Trophoblast cell (in vitro differentiated cells and primary cell): ENCODE data around the gene KIF18B.

ENCODE experiments used
- DNase-seq, 2 donors: peaks; one replicate each; pipeline ENCODE4 v3.0.0-alpha.2; 2016
- H2AFZ ChIP-seq: 2 replicates; pipeline ENCODE4 v1.6.1; 2013; ENCODE audit warnings: low read length, moderate library complexity, mild to moderate bottlenecking; ENCODE audit not compliant: insufficient read depth, poor library complexity
- H2AK5ac ChIP-seq: 2 replicates; pipeline ENCODE4 v1.6.1; 2013; ENCODE audit warnings: mild to moderate bottlenecking, low read length
- H2BK120ac ChIP-seq: 2 replicates; pipeline ENCODE4 v1.6.1; 2013; ENCODE audit warnings: low read length, mild to moderate bottlenecking, moderate library complexity; ENCODE audit not compliant: insufficient read depth, poor library complexity
- H2BK12ac ChIP-seq: 2 replicates; pipeline ENCODE4 v1.6.1; 2013; ENCODE audit warnings: mild to moderate bottlenecking, low read length, moderate library complexity
- H2BK5ac ChIP-seq: 2 replicates; pipeline ENCODE4 v1.6.1; 2013; ENCODE audit warnings: low read length, low read depth, moderate library complexity, mild to moderate bottlenecking; ENCODE audit not compliant: poor library complexity
- H3K14ac ChIP-seq: 2 replicates; pipeline ENCODE4 v1.6.1; 2013; ENCODE audit warnings: mild to moderate bottlenecking, low read length
- H3K18ac ChIP-seq: 2 replicates; pipeline ENCODE4 v1.6.1; 2013; ENCODE audit warnings: mild to moderate bottlenecking, low read length
- H3K23ac ChIP-seq: 2 replicates; pipeline ENCODE4 v1.6.1; 2013; ENCODE audit warnings: low read length
- H3K27ac ChIP-seq: 2 replicates; pipeline ENCODE4 v1.5.1; 2013; ENCODE audit warnings: low read depth, mild to moderate bottlenecking, inconsistent platforms, low read length, moderate library complexity
- H3K27me3 ChIP-seq: 2 replicates; pipeline ENCODE4 v1.6.1; 2013; ENCODE audit warnings: inconsistent platforms, mild to moderate bottlenecking, low read length, moderate library complexity; ENCODE audit not compliant: insufficient read depth
- H3K36me3 ChIP-seq, 2 experiments: 1 replicate in 1 of 2; 2 replicates in 1 of 2; pipeline ENCODE4 v1.6.1; 2013; ENCODE audit warnings: low read length in 2 of 2, mild to moderate bottlenecking in 2 of 2, moderate library complexity in 1 of 2; ENCODE audit not compliant: insufficient read depth in 2 of 2, control insufficient read depth in 1 of 2
- H3K4ac ChIP-seq: 2 replicates; pipeline ENCODE4 v1.6.1; 2013; ENCODE audit warnings: low read depth, mild to moderate bottlenecking, low read length, moderate library complexity
- H3K4me1 ChIP-seq, 2 experiments: 1 replicate in 1 of 2; 2 replicates in 1 of 2; pipeline ENCODE4 v1.6.1; 2013; ENCODE audit warnings: low read length in 2 of 2, mild to moderate bottlenecking in 2 of 2, moderate library complexity in 1 of 2; ENCODE audit not compliant: insufficient read depth in 2 of 2, control insufficient read depth in 1 of 2
- H3K4me2 ChIP-seq: 2 replicates; pipeline ENCODE4 v1.6.1; 2013; ENCODE audit warnings: inconsistent platforms, mild to moderate bottlenecking, low read length, moderate library complexity
- H3K4me3 ChIP-seq: 2 replicates; pipeline ENCODE4 v1.5.1; 2013; ENCODE audit warnings: mild to moderate bottlenecking, low read depth, low read length, inconsistent platforms
- H3K79me1 ChIP-seq: one replicate; pipeline ENCODE4 v1.6.1; 2013; ENCODE audit warnings: low read length
- H3K79me2 ChIP-seq: 2 replicates; pipeline ENCODE4 v1.6.1; 2013; ENCODE audit warnings: low read length, mild to moderate bottlenecking; ENCODE audit not compliant: control insufficient read depth, insufficient read depth, poor library complexity
- H3K9ac ChIP-seq: 2 replicates; pipeline ENCODE4 v1.6.1; 2013; ENCODE audit warnings: mild to moderate bottlenecking, low read length
- H3K9me3 ChIP-seq: 2 replicates; pipeline ENCODE4 v1.6.1; 2013; ENCODE audit warnings: low read depth, mild to moderate bottlenecking, control low read depth, inconsistent platforms, low read length; ENCODE audit not compliant: insufficient read depth
- H4K12ac ChIP-seq: 2 replicates; pipeline ENCODE4 v1.6.1; 2013; ENCODE audit warnings: low read depth, mild to moderate bottlenecking, low read length, moderate library complexity
- H4K8ac ChIP-seq: 2 replicates; pipeline ENCODE4 v1.6.1; 2013; ENCODE audit warnings: low read depth, mild to moderate bottlenecking, low read length, moderate library complexity
- H4K91ac ChIP-seq: one replicate; pipeline ENCODE4 v1.6.1; 2013; ENCODE audit warnings: low read depth, mild to moderate bottlenecking, low read length, moderate library complexity
- WGBS: extraction: QIAGEN DNeasy Blood & Tissue Kit; methylation state at CpG from one replicate; pipeline ENCODE4 v1.1.7; 2013; ENCODE audit warnings: missing lambda C conversion rate; ENCODE audit not compliant: insufficient read length, insufficient coverage; ENCODE audit errors: extremely low coverage; 5-methylcytosine and 5-hydroxymethylcytosine counted together

KIF18B gene

GRCh38 chr17:44898768-44899073 is 48.9 kb downstream of the KIF18B start:
- H3K36me3 ChIP-seq = peaks cover 4 to 5% of the 10 kb centered on the region in 2 experiments
- H2AK5ac ChIP-seq = no peak overlapping the region
- H2BK12ac ChIP-seq = no peak overlapping the region
- H3K9ac ChIP-seq = peak overlapping the region; percentile 73
- no peak overlapping the region for H2BK5ac ChIP-seq
- H3K14ac ChIP-seq = no peak overlapping the region
- H3K4me3 ChIP-seq = peak overlapping the region; percentile 84
- H3K9me3 ChIP-seq = no peaks in the 10 kb centered on the region
- H3K27me3 ChIP-seq = no peaks in the 10 kb centered on the region
- H4K91ac ChIP-seq = peak overlapping the region; percentile 41
- H3K23ac ChIP-seq = no peak overlapping the region
- H2AFZ ChIP-seq = peak overlapping the region; percentile 74
- peaks cover 1% of the 10 kb centered on the region for H3K79me2 ChIP-seq
- H3K79me1 ChIP-seq = peaks cover 6% of the 10 kb centered on the region
- H3K18ac ChIP-seq = no peak overlapping the region
- no peak overlapping the region for H2BK120ac ChIP-seq
- H3K4me2 ChIP-seq = peak overlapping the region; percentile 93
- peak overlapping the region; percentile 45 for H4K12ac ChIP-seq
- no peak overlapping the region for H3K27ac ChIP-seq
- H3K4me1 ChIP-seq = peaks cover 2% of the 10 kb centered on the region in 2 experiments
- no CpG with 5 or more reads among the region's 7 CpGs for WGBS
- DNase-seq = peak in 1 of 2 donors; percentile 47
- no peak overlapping the region for H3K4ac ChIP-seq
- H4K8ac ChIP-seq = peak overlapping the region; percentile 89

- Histone ChIP-seq H3K4me1 (peaks cover 0 to 2% of the 10 kb centered on the region in 2 experiments), H2BK120ac (no peak overlapping the region), H2AK5ac (no peak overlapping the region), H2BK5ac (no peak overlapping the region), H2AFZ (no peak overlapping the region), H3K4me3 (no peak overlapping the region), H3K27ac (no peak overlapping the region), H3K4me2 (no peak overlapping the region), H3K36me3 (peaks cover 13 to 14% of the 10 kb centered on the region in 2 experiments), H4K91ac (no peak overlapping the region), H3K23ac (no peak overlapping the region), H3K9ac (no peak overlapping the region), H3K27me3 (no peaks in the 10 kb centered on the region), H4K12ac (no peak overlapping the region), H3K14ac (no peak overlapping the region), H3K79me1 (peaks cover 5% of the 10 kb centered on the region), H3K79me2 (peaks cover 1% of the 10 kb centered on the region), H4K8ac (no peak overlapping the region), H3K18ac (no peak overlapping the region), H3K4ac (no peak overlapping the region), H3K9me3 (no peaks in the 10 kb centered on the region), H2BK12ac (no peak overlapping the region)
- no CpG with 5 or more reads among the region's 4 CpGs for WGBS
- no peak for DNase-seq
Measured at GRCh38 chr17:44894642-44895041, 52.9 kb downstream of the KIF18B start.

GRCh38 chr17:44892250-44892649 is 55.3 kb downstream of the KIF18B start:
- Histone ChIP-seq H3K4me2 (no peak overlapping the region), H2BK12ac (no peak overlapping the region), H2BK5ac (no peak overlapping the region), H3K27me3 (no peaks in the 10 kb centered on the region), H2BK120ac (no peak overlapping the region), H2AK5ac (no peak overlapping the region), H2AFZ (no peak overlapping the region), H3K79me2 (no peaks in the 10 kb centered on the region), H3K4ac (no peak overlapping the region), H3K23ac (no peak overlapping the region), H3K27ac (no peak overlapping the region), H3K4me1 (peaks cover 0 to 2% of the 10 kb centered on the region in 2 experiments), H3K18ac (no peak overlapping the region), H3K79me1 (no peaks in the 10 kb centered on the region), H3K36me3 (peaks cover 13 to 14% of the 10 kb centered on the region in 2 experiments), H4K12ac (no peak overlapping the region), H4K8ac (no peak overlapping the region), H3K4me3 (no peak overlapping the region), H3K9me3 (no peaks in the 10 kb centered on the region), H3K14ac (no peak overlapping the region), H3K9ac (no peak overlapping the region), H4K91ac (no peak overlapping the region)
- no peak for DNase-seq

GRCh38 chr17:44889003-44889402 is 58.6 kb downstream of the KIF18B start:
- H4K12ac ChIP-seq = no peak overlapping the region
- H3K27me3 ChIP-seq = no peaks in the 10 kb centered on the region
- H3K4ac ChIP-seq = no peak overlapping the region
- H3K27ac ChIP-seq = no peak overlapping the region
- no peak overlapping the region for H2BK5ac ChIP-seq
- H2AFZ ChIP-seq = no peak overlapping the region
- H3K14ac ChIP-seq = no peak overlapping the region
- peaks cover 28 to 35% of the 10 kb centered on the region in 2 experiments for H3K36me3 ChIP-seq
- no peak for DNase-seq
- no peak overlapping the region for H3K18ac ChIP-seq
- no peak overlapping the region for H2AK5ac ChIP-seq
- H3K4me3 ChIP-seq = no peak overlapping the region
- no peak overlapping the region for H2BK120ac ChIP-seq
- H3K4me1 ChIP-seq = peaks cover 0 to 2% of the 10 kb centered on the region in 2 experiments
- no peak overlapping the region for H3K23ac ChIP-seq
- no CpG with 5 or more reads among the region's 7 CpGs for WGBS
- no peaks in the 10 kb centered on the region for H3K79me2 ChIP-seq
- H3K9me3 ChIP-seq = no peaks in the 10 kb centered on the region
- H2BK12ac ChIP-seq = no peak overlapping the region
- H3K79me1 ChIP-seq = no peaks in the 10 kb centered on the region
- H4K91ac ChIP-seq = no peak overlapping the region
- no peak overlapping the region for H3K4me2 ChIP-seq
- H4K8ac ChIP-seq = no peak overlapping the region
- H3K9ac ChIP-seq = no peak overlapping the region
